C4-2B (cell line): ENCODE data around the gene PARVA.

ENCODE experiments used
- ZFX ChIP-seq: fragments of 450-650 bp; IDR thresholded peaks from 2 replicates; pipeline ENCODE4 v1.6.1; 2017
- TF ChIP-seq, protein P1 (sequence below): fragments of 450-650 bp; conservative IDR thresholded peaks from 2 replicates; pipeline ENCODE4 v1.5.1; 2017; ENCODE audit warnings: mild to moderate bottlenecking

DNA sequence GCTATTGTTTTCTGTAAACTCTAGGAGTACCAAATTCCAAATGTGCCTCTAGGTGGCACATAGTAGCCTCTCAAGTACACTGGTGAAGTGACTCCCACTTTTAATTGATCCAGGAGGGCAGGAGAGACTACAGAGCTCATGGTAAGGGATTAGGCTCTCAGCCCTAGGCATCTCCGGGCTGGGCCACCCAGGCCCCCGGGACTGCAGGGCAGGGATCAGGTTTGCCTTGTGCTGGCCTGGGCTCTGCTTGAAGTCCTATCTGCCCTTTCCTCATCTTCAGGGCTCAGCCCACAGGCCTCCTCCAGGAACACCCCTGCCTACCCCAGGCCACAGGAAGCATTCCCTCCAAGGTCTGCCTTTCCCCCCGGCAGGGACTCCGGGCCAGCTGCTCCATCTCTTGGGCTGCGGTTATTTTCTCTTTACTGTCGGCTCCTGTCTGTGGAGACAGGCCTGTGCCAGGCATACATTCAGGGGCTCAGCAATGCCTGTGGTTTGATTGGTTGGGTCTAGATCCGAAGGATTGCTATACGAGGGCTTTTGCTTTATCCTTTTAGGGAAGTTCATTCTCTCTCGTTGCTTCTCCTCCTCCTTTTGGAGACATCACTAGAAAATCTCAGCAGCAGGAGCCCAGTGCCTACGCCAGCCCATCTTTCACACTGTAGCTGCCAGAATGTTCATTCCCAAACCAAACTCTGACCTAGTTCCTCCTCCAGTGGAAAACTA lies 32.8 kb downstream of the PARVA start:
- TF ChIP-seq, protein P1, sequence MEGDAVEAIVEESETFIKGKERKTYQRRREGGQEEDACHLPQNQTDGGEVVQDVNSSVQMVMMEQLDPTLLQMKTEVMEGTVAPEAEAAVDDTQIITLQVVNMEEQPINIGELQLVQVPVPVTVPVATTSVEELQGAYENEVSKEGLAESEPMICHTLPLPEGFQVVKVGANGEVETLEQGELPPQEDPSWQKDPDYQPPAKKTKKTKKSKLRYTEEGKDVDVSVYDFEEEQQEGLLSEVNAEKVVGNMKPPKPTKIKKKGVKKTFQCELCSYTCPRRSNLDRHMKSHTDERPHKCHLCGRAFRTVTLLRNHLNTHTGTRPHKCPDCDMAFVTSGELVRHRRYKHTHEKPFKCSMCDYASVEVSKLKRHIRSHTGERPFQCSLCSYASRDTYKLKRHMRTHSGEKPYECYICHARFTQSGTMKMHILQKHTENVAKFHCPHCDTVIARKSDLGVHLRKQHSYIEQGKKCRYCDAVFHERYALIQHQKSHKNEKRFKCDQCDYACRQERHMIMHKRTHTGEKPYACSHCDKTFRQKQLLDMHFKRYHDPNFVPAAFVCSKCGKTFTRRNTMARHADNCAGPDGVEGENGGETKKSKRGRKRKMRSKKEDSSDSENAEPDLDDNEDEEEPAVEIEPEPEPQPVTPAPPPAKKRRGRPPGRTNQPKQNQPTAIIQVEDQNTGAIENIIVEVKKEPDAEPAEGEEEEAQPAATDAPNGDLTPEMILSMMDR: peak; percentile 24
- TF ChIP-seq ZFX: no peak
